ENCODE measurements around the gene USP40.

Gene USP40

DNA sequence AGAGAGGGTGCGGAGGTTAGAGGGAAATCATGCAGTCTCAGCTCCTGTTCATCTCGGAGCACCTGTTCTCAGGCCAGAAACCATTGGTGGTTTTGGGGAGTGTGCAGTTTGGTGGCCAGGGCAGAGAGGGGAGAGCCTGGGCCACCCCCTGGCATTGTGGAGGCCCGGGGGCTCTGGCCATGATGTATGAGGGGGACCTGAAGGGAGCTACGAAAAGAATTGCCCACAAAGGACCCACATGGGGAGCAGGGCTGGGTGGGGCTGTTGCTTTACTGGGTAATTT lies 124.6 kb downstream of the USP40 start:
- no peak overlapping the region for H2AFZ ChIP-seq (ENCODE audit: low read length)
- no peak overlapping the region for H3K4me3 ChIP-seq (ENCODE audit: low read length, poor library complexity, severe bottlenecking)
- H3K36me3 ChIP-seq (ENCODE audit: insufficient read depth, low read length): peaks cover 92% of the 10 kb centered on the region; the same call in 1 of the 2 replicates
- no peaks in the 10 kb centered on the region for H3K27me3 ChIP-seq (ENCODE audit: insufficient read depth, low read length, poor library complexity, severe bottlenecking)
- H3K9ac ChIP-seq (ENCODE audit: low read depth, low read length, poor library complexity, severe bottlenecking): no peak overlapping the region
- no peaks in the 10 kb centered on the region for H3F3A ChIP-seq (ENCODE audit: low read depth)
- no peaks in the 10 kb centered on the region for H3K9me3 ChIP-seq (ENCODE audit: insufficient read depth, low read depth, low read length)
- no peaks in the 10 kb centered on the region for H3K9me2 ChIP-seq (replicated peaks; ENCODE audit: low read depth, low read length)
- H3K4me1 ChIP-seq (ENCODE audit: insufficient read depth, low read length, poor library complexity, severe bottlenecking): no peaks in the 10 kb centered on the region
- no peaks in the 10 kb centered on the region for H4K20me1 ChIP-seq (ENCODE audit: insufficient read depth, low read length, poor library complexity, severe bottlenecking)
- TF ChIP-seq CTCF (conservative IDR thresholded peaks at IDR 0.05; ENCODE audit: low read length): no peak
- TF ChIP-seq EZH2phosphoT487 (IDR thresholded peaks at IDR 0.05; ENCODE audit: borderline replicate concordance): no peak
- no peak overlapping the region for H3K4me2 ChIP-seq (ENCODE audit: low read depth, low read length, poor library complexity, severe bottlenecking)
- no peaks in the 10 kb centered on the region for H3K79me2 ChIP-seq (ENCODE audit: insufficient read depth, low read length)

DNA sequence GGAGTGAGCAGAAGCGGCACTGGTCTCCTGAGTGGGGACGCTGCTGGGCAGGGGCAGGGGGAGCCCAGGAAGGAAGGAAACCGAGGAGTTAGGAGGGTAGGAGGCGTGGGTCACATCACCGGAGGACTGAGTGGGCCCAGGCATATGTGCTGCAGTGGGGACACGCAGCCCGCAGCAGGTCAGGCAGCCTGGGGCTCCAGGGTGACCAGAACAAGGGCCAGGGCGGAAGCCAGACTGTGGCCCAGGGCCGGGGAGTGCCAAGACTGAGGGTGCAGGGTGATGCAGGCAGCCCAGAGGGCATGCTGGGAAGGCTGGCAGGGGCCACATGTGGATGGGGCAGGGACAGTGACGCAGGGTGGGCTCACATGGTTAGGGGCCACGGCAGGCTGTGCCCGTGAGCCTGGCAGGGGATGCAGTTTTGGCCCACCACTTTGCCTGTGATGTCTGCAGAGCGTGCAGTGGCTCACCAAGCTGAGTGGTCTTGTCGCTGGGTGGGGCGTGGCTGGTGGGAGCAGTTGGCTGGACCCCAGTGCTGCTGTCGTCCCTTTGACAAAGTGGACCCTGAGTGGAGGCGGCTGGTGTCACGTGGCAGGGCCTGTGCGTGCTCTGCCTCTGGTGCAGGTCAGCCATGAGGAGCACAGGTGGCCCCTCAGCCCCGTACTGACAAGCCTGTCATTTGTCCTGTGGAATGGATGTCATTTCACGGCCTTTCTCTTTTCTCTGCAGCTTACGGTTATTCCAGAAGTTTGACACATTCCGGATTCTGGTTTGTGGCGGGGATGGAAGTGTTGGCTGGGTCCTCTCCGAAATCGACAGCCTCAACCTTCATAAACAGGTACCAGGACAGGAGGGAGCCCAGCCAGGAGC lies 125.2 kb downstream of the USP40 start:
- Histone ChIP-seq H3K9ac (ENCODE audit: low read depth, low read length, poor library complexity, severe bottlenecking) (no peak overlapping the region), H3K4me3 (ENCODE audit: low read length, poor library complexity, severe bottlenecking) (no peak overlapping the region), H3K27me3 (ENCODE audit: insufficient read depth, low read length, poor library complexity, severe bottlenecking) (no peaks in the 10 kb centered on the region), H3K4me2 (ENCODE audit: low read depth, low read length, poor library complexity, severe bottlenecking) (no peak overlapping the region), H3K36me3 (ENCODE audit: insufficient read depth, low read length) (peaks cover 92% of the 10 kb centered on the region; the same call in 1 of the 2 replicates), H3K9me3 (ENCODE audit: insufficient read depth, low read depth, low read length) (no peaks in the 10 kb centered on the region), H3F3A (ENCODE audit: low read depth) (no peaks in the 10 kb centered on the region), H2AFZ (ENCODE audit: low read length) (no peak overlapping the region), H3K4me1 (ENCODE audit: insufficient read depth, low read length, poor library complexity, severe bottlenecking) (no peaks in the 10 kb centered on the region), H3K79me2 (ENCODE audit: insufficient read depth, low read length) (no peaks in the 10 kb centered on the region), H4K20me1 (ENCODE audit: insufficient read depth, low read length, poor library complexity, severe bottlenecking) (no peaks in the 10 kb centered on the region), H3K9me2 (replicated peaks; ENCODE audit: low read depth, low read length) (no peaks in the 10 kb centered on the region)
- no peak for TF ChIP-seq CTCF (conservative IDR thresholded peaks at IDR 0.05; ENCODE audit: low read length)
- no peak for TF ChIP-seq EZH2phosphoT487 (IDR thresholded peaks at IDR 0.05; ENCODE audit: borderline replicate concordance)

DNA sequence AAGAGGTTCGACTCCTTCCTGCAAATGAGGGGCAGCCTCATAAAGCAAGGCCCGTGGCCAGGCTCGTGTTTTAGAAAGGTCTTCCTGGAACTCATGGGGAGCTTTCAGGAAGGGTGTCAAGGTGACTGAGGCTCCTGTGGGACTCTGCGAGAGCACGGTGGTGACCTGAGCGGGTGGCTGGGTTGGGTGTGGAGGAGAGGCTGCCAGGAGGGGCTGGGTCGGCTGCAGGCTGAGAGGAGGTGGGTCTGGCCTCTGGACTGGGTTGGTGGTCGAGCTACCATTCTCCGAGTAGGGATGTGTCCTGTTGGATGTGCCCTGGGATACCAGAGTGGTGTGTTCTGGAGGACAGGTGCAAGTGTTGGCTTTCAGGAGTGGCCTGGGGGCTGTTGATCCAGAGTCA lies 125.9 kb downstream of the USP40 start:
- no peak for TF ChIP-seq CTCF (conservative IDR thresholded peaks at IDR 0.05; ENCODE audit: low read length)
- TF ChIP-seq EZH2phosphoT487 (IDR thresholded peaks at IDR 0.05; ENCODE audit: borderline replicate concordance): no peak
- Histone ChIP-seq H4K20me1 (ENCODE audit: insufficient read depth, low read length, poor library complexity, severe bottlenecking) (no peaks in the 10 kb centered on the region), H3K36me3 (ENCODE audit: insufficient read depth, low read length) (peaks cover 92% of the 10 kb centered on the region; the same call in 1 of the 2 replicates)

More for the DNA sequence above, 125.9 kb downstream of the USP40 start:
- H3F3A ChIP-seq (ENCODE audit: low read depth): no peaks in the 10 kb centered on the region
- no peaks in the 10 kb centered on the region for H3K27me3 ChIP-seq (ENCODE audit: insufficient read depth, low read length, poor library complexity, severe bottlenecking)
- no peaks in the 10 kb centered on the region for H3K9me3 ChIP-seq (ENCODE audit: insufficient read depth, low read depth, low read length)
- no peaks in the 10 kb centered on the region for H3K4me1 ChIP-seq (ENCODE audit: insufficient read depth, low read length, poor library complexity, severe bottlenecking)
- H3K79me2 ChIP-seq (ENCODE audit: insufficient read depth, low read length): no peaks in the 10 kb centered on the region
- H3K4me2 ChIP-seq (ENCODE audit: low read depth, low read length, poor library complexity, severe bottlenecking): no peak overlapping the region
- H2AFZ ChIP-seq (ENCODE audit: low read length): no peak overlapping the region
- H3K9me2 ChIP-seq (replicated peaks; ENCODE audit: low read depth, low read length): no peaks in the 10 kb centered on the region
- H3K9ac ChIP-seq (ENCODE audit: low read depth, low read length, poor library complexity, severe bottlenecking): no peak overlapping the region
- no peak overlapping the region for H3K4me3 ChIP-seq (ENCODE audit: low read length, poor library complexity, severe bottlenecking)

Data from Loucy (cell line).